ENCODE measurements around the gene SYTL1. TPM values are rescaled to one million over a fixed set of nuclear protein-coding genes. Genes with fewer than 3 reads are reported as not detected.

The SYTL1 gene
- total RNA-seq, 4 donors from 2014 or later, result 1.6 to 11.3 (median 4.8) TPM; not detected in 1

DNA sequence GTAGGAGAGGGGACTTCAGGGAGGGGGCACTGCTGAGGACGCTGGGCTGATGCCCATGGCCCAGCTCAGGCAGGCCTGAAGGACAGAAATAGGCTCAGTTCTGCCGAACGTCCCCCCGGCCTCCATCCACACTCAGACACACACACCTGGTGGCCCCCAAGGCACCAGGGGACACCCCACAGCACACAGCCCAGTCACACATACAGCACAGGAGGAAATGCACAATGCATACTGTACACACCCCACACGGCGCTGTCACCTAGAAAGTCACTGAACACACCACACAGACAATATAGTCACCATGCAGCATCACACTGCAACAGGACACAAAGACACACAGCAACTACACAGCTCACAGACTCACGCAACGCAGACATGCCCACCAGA is 562 bp downstream of the SYTL1 start:
- TF ChIP-seq, protein P1, sequence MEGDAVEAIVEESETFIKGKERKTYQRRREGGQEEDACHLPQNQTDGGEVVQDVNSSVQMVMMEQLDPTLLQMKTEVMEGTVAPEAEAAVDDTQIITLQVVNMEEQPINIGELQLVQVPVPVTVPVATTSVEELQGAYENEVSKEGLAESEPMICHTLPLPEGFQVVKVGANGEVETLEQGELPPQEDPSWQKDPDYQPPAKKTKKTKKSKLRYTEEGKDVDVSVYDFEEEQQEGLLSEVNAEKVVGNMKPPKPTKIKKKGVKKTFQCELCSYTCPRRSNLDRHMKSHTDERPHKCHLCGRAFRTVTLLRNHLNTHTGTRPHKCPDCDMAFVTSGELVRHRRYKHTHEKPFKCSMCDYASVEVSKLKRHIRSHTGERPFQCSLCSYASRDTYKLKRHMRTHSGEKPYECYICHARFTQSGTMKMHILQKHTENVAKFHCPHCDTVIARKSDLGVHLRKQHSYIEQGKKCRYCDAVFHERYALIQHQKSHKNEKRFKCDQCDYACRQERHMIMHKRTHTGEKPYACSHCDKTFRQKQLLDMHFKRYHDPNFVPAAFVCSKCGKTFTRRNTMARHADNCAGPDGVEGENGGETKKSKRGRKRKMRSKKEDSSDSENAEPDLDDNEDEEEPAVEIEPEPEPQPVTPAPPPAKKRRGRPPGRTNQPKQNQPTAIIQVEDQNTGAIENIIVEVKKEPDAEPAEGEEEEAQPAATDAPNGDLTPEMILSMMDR (IDR thresholded peaks at IDR 0.05), result no peak
- TF ChIP-seq POLR2A (IDR thresholded peaks at IDR 0.05), result no peak
- H3K27ac ChIP-seq, result no peak overlapping the region
- no peaks in the 10 kb centered on the region for H3K36me3 ChIP-seq
- H3K4me1 ChIP-seq, result no peaks in the 10 kb centered on the region
- H3K9me3 ChIP-seq, result no peaks in the 10 kb centered on the region
- no peak for DNase-seq
- H3K27me3 ChIP-seq, result no peaks in the 10 kb centered on the region
- intact Hi-C loops (cut with DNase I; ENCODE audit: low total_unique reads), result no loop called here
- no peak overlapping the region for H3K4me3 ChIP-seq

DNA sequence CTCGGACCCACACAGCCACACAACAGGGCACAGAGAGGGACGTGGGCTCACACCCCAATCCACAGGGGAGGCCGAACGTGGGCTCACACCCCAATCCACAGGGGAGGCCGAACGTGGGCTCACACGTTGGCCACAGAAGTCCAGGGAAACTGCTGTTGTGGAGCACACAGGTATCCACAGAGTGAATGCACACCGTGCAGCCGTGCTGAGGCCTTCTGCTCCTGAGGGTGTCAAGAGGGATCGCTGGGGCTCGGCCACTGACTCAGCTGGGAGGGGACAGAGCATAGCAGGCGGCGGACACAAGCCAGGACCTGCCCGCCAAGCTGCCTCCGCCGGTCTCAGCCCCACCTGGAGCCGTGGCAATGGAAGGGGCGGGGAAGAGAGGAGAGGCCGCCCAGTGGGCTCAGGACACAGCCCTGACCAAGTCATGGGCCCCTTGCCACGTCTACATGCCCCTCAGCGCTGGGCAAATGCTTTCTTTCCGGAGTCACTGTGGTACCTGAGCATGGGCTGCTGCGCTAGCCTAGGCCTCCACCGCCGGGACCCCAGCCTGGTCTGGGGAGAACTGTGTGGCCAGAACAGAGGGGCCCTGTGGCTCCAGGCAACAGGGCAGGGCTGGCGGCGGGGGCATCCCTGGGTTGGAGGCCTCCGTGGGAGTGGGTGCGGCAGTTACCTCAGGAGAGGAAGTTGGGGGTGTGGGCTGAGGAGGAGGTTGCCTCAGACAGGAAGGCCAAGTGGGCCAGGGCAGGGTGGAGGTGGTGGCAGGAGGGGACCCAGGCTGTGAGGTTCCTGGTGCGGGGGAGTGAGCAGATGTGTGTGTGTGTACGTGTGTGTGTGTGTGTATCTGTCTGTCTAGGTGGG is 1.2 kb downstream of the SYTL1 start:
- H3K27ac ChIP-seq, result no peak overlapping the region
- intact Hi-C loops (cut with DNase I; ENCODE audit: low total_unique reads), result no loop called here
- H3K36me3 ChIP-seq, result no peaks in the 10 kb centered on the region
- H3K27me3 ChIP-seq, result no peaks in the 10 kb centered on the region
- no peaks in the 10 kb centered on the region for H3K4me1 ChIP-seq
- no peak overlapping the region for H3K4me3 ChIP-seq
- TF ChIP-seq, protein P1 (IDR thresholded peaks at IDR 0.05), result no peak
- no peak for TF ChIP-seq POLR2A (IDR thresholded peaks at IDR 0.05)
- DNase-seq, result no peak
- no peaks in the 10 kb centered on the region for H3K9me3 ChIP-seq

DNA sequence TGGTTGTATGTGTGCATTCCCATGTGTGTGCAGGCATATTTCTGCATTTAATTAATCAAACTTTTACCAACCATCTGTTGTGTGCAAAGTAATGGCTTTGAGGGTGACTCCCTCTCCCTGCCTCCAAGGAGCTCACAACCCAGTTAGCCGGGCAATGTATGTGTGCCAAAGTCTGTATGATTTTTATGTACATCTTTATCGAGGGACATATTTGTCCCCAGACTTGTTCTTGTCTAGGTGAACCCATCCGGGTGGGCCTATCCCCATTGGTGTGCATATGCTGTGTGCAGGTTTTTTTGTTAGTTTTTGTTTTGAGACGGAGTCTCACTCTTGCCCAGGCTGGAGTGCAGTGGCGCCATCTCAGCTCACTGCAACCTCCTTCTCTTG is 1.8 kb downstream of the SYTL1 start:
- intact Hi-C loops (cut with DNase I; ENCODE audit: low total_unique reads), result no loop called here
- no peaks in the 10 kb centered on the region for H3K27me3 ChIP-seq
- no peak overlapping the region for H3K27ac ChIP-seq
- TF ChIP-seq, protein P1 (IDR thresholded peaks at IDR 0.05), result no peak
- no peaks in the 10 kb centered on the region for H3K4me1 ChIP-seq
- no peaks in the 10 kb centered on the region for H3K9me3 ChIP-seq
- no peaks in the 10 kb centered on the region for H3K36me3 ChIP-seq
- DNase-seq, result no peak
- H3K4me3 ChIP-seq, result no peak overlapping the region

DNA sequence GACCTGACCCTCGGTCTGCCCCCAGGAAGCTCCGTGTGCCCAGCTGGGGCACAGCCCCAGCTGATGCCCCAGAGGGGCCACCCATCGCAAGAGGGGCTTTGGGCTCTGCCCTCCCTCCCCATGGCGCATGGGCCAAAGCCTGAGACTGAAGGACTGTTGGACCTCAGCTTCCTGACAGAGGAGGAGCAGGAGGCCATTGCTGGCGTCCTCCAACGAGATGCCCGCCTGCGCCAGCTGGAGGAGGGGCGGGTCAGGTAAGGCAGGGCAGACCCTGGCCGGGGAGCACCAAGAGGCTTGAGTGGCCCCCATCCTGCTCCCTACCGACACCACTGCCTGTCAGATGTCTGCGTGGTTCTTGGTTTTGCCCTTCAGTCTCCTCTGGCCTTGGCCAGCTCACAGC is 3.5 kb downstream of the SYTL1 start:
- intact Hi-C loops (cut with DNase I; ENCODE audit: low total_unique reads), result no loop called here
- TF ChIP-seq, protein P1 (IDR thresholded peaks at IDR 0.05), result no peak
- TF ChIP-seq POLR2A (IDR thresholded peaks at IDR 0.05), result no peak
- no peaks in the 10 kb centered on the region for H3K9me3 ChIP-seq
- no peaks in the 10 kb centered on the region for H3K36me3 ChIP-seq
- H3K27ac ChIP-seq, result no peak overlapping the region
- H3K4me3 ChIP-seq, result no peak overlapping the region
- H3K4me1 ChIP-seq, result no peaks in the 10 kb centered on the region
- peaks cover 0 to 4% of the 10 kb centered on the region in 2 donors for H3K27me3 ChIP-seq
- DNase-seq, result no peak

DNA sequence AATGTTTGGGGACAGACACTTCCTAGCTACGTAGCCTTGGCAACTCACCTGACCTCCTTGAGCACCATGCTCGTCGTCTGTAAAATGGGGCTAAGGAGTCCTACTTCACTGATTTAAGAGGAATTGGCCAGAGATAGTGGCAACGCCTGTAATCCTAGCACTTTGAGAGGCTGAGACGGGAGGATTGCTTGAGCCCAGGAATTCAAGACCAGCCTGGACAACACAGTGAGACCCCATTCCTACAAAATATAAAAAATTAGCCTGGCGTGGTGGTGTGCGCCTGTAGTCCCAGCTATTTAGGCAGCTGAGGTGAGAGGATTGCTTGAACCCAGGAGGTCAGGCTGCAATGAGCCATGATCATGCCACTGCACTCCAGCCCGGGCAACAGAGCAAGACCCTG is 4.5 kb downstream of the SYTL1 start:
- H3K27me3 ChIP-seq, result peaks cover 0 to 4% of the 10 kb centered on the region in 2 donors
- H3K36me3 ChIP-seq, result no peaks in the 10 kb centered on the region
- H3K27ac ChIP-seq, result no peak overlapping the region
- intact Hi-C loops (cut with DNase I; ENCODE audit: low total_unique reads), result no loop called here
- DNase-seq, result no peak
- TF ChIP-seq, protein P1 (IDR thresholded peaks at IDR 0.05), result no peak
- TF ChIP-seq POLR2A (IDR thresholded peaks at IDR 0.05), result no peak
- H3K4me3 ChIP-seq, result no peak overlapping the region
- no peaks in the 10 kb centered on the region for H3K9me3 ChIP-seq
- H3K4me1 ChIP-seq, result no peaks in the 10 kb centered on the region

All from uterus (tissue), 4 donors.